GM19397 (cell line): ENCODE measurements around the gene MRPS6.
A peak's percentile ranks its signal among the peaks of the same experiment; 100 is the strongest.

Experiments
- ATAC-seq: cut with Tn5 transposase; IDR thresholded peaks from one replicate; pipeline ENCODE4 v1.9.1; 2021; ENCODE audit warnings: mild to moderate bottlenecking, moderate library complexity; ENCODE audit not compliant: unreplicated experiment

Gene MRPS6

DNA sequence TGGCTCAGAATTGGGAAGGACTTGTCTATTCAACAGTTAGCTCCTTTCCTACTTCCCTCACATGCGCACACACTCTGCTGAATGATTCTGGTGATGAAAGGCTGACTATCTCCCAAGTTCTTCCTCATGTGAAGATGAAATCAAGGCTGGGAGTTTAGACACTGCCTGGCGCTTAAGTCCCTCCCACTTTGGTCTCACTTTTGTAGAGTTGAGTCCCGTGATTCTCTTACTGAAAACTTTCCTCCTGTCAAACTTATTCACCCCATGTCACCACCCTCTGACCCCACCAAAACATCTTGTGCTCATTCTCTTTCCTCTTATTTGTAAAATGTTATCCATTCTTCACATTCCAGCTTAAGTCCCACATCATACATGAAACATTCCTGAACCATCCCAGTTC is 8.4 kb upstream of the MRPS6 start:
- no peak for ATAC-seq

DNA sequence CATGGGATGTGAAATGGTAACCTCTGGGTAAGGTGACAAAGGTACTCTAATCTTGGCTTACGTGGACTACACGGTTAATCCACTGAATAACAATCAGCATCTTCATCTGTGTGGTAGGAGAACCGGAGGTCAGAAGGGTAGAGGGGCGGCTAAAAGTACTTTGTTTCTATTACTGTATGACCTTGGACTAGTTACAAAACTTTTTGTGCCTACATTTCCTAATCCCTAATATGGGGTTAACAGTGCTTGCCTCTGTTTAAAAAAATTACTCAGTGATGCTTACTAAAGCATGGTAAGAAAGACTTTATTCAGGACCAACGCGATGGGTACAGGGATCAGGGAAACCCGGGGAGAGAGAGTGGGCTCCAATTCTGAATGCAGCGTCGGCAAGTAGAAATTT is 1.7 kb upstream of the MRPS6 start:
- no peak for ATAC-seq

- ATAC-seq = no peak
Observed at GRCh38 chr21:34072145-34073031, 990 bp upstream of the MRPS6 start.

- ATAC-seq = peak; percentile 51
Observed at GRCh38 chr21:34073749-34074282, 438 bp downstream of the MRPS6 start.

DNA sequence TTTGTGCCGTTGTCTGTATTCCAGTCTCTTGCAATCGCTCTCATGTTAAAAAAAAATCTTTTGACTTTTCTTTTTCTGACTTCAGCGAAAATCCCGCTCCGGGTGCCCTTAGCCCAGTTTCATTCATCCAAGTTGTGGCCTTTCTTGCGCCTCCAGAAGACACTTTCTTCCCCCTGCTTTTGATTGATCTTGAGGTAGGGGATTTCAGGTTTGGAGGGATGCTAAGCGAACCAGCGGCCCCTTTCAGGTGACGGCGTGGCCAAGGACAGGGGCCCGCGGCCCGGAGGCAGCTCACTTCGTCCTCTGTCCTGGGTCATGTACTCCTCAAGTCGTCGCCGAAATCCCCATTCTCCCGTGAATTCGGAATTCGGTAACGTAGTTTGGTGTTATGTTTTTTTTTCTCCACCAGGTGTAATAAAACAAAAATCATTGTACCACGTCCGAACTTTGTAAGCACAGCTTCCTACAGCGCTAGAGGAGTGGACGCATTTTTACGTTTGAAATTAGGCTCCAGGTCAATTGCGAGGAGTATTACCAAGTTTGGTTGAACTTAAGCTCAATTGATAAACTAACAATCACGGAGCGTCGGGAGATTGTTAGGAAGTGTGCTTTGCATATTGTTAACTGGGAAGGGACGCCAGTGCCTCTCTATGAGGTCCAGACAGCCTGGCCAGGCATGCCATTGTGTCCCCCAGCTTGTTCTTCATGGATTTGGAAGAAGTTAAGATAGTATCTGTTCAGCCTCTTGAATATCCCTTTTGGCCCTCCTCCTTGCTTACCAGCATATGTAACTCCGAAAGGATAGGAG is 1.1 kb downstream of the MRPS6 start:
- ATAC-seq = no peak

DNA sequence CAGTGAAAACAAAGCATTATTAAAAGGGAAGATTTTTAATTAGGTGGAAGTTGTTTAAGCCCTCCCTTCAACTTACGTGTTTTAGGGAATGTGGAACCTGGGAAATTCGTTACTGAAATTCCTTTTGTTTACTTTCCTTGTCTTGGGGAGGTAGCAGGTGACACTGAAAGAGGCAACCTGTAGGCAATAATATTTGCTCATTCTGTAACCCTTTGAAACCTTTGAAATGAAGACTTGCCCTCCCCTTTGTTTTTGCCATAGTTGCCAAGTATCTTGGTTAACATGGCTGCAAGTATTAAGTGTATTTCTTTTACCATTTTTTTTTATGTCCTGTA is 1.7 kb downstream of the MRPS6 start:
- no peak for ATAC-seq

DNA sequence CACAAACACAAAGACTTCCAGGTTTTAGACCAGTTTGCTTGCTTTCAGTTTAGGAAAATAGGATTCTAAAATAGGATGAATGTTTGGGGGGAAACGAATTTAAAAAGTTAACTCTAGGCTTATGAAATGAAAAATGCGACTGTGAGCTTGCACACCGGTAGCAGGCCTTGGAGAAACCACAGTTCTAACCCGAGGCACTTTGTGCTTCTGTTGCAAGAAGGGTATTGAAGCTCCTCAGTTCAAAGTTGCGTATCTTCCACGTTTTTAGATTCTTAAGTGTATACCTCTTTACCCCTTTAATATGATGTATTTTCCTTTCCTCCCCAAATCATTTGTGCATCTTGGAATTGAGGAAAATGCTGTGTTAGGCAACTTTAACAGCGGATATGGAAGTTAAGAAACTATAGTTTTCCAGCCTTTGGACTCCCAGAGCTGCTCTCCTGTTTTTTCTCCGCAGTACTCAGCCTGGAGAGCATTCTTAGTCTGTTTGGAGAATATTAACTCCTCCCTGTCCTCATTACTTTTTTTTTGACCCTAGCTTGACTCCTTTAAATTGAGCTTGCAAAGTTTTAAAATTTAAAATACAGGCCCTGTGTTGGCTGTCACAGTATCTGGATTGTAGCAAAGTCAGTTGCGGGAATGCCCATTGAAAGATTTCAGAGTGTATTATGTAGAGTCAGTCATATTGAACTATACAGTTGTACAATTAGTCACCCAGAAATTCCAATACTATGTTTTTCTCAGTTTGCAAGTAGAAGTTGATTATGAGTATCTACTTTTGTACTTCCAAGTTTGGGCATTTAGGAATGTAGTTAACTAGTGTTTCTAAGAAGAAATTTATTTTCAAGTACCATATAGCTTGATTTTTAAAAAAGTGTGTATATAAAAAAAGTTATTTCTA is 2.6 kb downstream of the MRPS6 start:
- no peak for ATAC-seq

DNA sequence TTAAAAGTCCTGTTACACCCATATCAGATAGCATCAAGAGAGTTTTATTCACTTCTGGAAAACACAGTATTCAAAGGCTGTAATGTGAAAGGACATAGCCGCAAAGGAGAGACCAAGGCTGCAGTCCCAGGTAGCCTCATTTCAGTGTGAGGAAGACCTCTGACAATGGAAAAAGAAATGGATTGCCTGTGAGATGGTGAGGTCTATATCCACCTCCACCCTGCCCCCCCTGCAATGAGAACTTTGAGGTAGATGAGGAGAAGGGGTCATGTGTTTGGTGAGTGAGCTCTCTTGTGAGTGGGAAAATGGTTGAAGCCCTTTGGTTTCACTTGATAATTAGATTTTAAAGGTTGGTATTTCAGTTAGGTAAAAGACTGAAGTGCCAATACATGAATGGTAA is 3.5 kb downstream of the MRPS6 start:
- no peak for ATAC-seq

GRCh38 chr21:34077888-34078287 is 4.5 kb downstream of the MRPS6 start:
- ATAC-seq = no peak

- ATAC-seq = no peak
Observed at GRCh38 chr21:34078915-34079314, 5.5 kb downstream of the MRPS6 start.

DNA sequence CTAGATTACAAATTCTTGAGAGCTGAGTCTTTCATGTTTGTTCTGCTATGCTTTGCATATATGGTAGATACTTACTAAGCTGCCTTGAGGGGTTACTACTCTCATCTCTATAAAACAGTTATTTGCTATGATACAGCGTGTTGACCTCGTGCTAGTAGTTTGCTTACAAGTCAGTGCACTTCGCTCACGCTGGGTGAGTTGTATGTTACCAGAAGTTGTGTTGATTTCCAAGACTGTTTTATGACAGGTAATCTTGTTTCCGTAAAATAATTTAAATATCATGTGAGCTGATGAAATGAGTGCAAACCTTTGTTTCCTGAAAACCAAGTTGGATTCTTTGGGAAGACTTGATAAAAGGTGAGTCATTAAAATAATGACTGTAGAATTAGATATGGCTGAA is 7.3 kb downstream of the MRPS6 start:
- ATAC-seq = no peak

- no peak for ATAC-seq
Observed at GRCh38 chr21:34082769-34083168, 9.4 kb downstream of the MRPS6 start.

DNA sequence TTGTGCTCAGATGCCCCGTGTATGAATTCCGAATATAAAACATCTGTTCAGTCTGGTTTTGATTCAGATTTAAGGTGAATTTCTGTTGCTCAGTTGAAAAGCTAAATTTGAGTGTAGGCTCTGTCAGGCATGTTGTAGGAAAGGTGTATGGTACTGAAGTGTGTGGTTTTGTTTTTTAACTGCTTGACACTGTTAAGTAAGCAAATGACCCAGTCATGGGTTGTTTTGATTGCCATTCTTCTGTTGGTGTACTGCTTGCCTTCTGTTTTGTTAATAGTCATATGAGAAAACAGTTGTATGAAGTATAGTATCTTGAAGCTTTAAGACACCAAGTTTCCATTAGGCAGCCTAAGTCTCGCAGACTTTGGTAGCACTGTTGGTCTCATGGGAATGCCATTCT is 10.0 kb downstream of the MRPS6 start:
- ATAC-seq = no peak

GRCh38 chr21:34085129-34085528 is 11.8 kb downstream of the MRPS6 start:
- ATAC-seq = no peak

DNA sequence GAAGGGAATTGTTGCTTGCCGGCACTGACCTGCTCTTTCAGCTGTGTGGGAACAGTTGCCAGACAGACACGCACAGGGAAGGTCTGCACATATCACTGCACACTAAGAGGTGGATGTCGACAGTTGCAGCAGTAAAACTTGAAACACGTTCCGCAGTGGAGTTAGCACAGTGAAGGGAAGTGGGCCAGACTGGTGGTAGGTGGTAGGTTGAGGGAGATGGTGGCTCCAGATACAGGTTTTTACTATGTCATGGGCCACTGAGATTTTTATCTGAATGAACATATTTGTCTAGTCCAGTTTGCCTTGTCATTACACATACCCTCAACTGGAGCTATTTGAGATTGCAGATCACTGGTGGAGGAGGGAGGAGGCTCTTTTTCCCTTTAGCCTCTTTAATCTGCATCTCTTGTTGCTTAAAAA is 13.5 kb downstream of the MRPS6 start:
- ATAC-seq = no peak

GRCh38 chr21:34088752-34089151 is 15.4 kb downstream of the MRPS6 start:
- no peak for ATAC-seq

GRCh38 chr21:34091032-34091431 is 17.7 kb downstream of the MRPS6 start:
- no peak for ATAC-seq

- no peak for ATAC-seq
Observed at GRCh38 chr21:34091607-34092006, 18.2 kb downstream of the MRPS6 start.

DNA sequence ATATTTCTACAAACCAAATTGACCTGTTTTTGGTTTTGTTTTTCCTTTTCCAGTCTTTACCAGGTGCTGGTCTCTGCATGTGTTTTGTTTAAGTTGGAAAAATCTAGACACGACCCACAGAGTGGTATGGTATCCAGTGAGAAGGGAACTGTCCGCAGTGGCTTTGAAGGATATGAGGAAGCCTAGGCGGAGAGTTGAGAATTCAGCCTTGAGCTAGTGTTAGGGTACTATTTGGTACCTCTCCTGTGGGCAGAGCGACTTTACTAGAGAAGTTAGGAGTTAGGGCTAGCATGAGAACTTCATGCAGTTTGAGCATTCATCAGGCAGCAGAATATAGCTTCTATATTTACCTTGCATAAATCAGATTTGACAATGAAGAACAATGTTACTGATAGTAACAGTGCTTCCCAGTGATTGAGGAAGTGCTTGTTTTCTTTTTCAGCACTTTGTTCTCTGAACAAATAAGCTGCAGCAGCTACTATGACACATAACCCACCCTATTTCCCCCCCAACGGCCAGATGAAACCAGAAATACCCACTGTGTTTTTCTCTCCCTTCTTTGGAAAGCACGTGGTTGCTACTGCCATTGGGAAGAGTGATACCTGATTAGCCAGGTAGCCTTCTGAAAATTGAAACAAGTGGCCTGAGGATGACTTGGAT is 19.0 kb downstream of the MRPS6 start:
- ATAC-seq = no peak

DNA sequence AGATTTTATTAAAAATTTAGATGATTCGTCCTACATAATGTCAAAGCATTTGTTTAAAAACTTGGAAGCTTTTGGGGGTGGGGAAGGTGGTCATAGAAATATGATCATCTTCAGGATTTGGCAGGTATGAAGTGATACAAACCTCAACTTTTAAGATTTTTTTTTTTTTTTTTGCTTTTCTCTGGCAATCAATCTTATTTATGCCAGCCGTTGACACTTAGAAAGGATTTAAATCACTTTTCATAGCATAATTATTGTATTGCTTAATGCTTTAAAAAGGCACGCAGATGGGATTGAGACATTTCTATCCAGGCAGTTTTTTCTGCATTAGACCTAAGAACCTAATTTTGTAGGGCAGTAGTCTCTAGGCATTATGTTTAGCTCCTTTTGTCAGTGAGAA is 19.7 kb downstream of the MRPS6 start:
- ATAC-seq = no peak
